HG02885 (cell line): ENCODE results near the gene FTO.

Experiments used
- ATAC-seq: cut with Tn5 transposase; IDR thresholded peaks from one replicate; pipeline ENCODE4 v1.9.1; 2021; ENCODE audit warnings: mild to moderate bottlenecking; ENCODE audit not compliant: unreplicated experiment, poor library complexity

Gene FTO

GRCh38 chr16:53949715-53950410 lies 245.9 kb downstream of the FTO start:
- peak; percentile 60 for ATAC-seq

GRCh38 chr16:53950677-53951076 lies 246.7 kb downstream of the FTO start:
- ATAC-seq, result no peak

GRCh38 chr16:53952215-53953208 lies 248.6 kb downstream of the FTO start:
- ATAC-seq, result peak; percentile 59

GRCh38 chr16:53953336-53953735 lies 249.4 kb downstream of the FTO start:
- no peak for ATAC-seq

GRCh38 chr16:53955221-53955875 lies 251.4 kb downstream of the FTO start:
- ATAC-seq, result no peak

- ATAC-seq, result no peak
Observed at GRCh38 chr16:53958341-53958880, 254.5 kb downstream of the FTO start.

- ATAC-seq, result no peak
Observed at GRCh38 chr16:53960050-53960812, 256.3 kb downstream of the FTO start.

- no peak for ATAC-seq
Observed at GRCh38 chr16:53960954-53961616, 257.1 kb downstream of the FTO start.

- no peak for ATAC-seq
Observed at GRCh38 chr16:53962041-53962440, 258.1 kb downstream of the FTO start.

- ATAC-seq, result no peak
Observed at GRCh38 chr16:53964145-53964790, 260.3 kb downstream of the FTO start.

- ATAC-seq, result no peak
Observed at GRCh38 chr16:53966821-53967571, 263.0 kb downstream of the FTO start.

GRCh38 chr16:53967572-53967971 lies 263.6 kb downstream of the FTO start:
- ATAC-seq, result no peak

GRCh38 chr16:53968454-53968853 lies 264.5 kb downstream of the FTO start:
- ATAC-seq, result no peak

- no peak for ATAC-seq
Observed at GRCh38 chr16:53968896-53969295, 264.9 kb downstream of the FTO start.

GRCh38 chr16:53971616-53972015 lies 267.7 kb downstream of the FTO start:
- no peak for ATAC-seq

- no peak for ATAC-seq
Observed at GRCh38 chr16:53973021-53973420, 269.1 kb downstream of the FTO start.

- no peak for ATAC-seq
Observed at GRCh38 chr16:53974484-53975080, 270.6 kb downstream of the FTO start.

- ATAC-seq, result no peak
Observed at GRCh38 chr16:53980675-53981074, 276.7 kb downstream of the FTO start.
